Activated CD8-positive, alpha-beta T cell treated with anti-CD3 and anti-CD28 coated beads for 36 hours (primary cell): ENCODE data around the gene PRX. TPM values are rescaled to one million over a fixed set of nuclear protein-coding genes. Genes with fewer than 3 reads are reported as not detected.

Experiments used
- ATAC-seq: fragments of 200-7000 bp; cut with Tn5 transposase; one replicate; pipeline ENCODE4 v1.10.0; 2021; ENCODE audit warnings: mild to moderate bottlenecking, moderate library complexity
- CTCF ChIA-PET: fragments of 350-600 bp; sonication (Branson Sonifier 250); formaldehyde crosslinking; loops from one replicate; lab custom pipeline; 2021; ENCODE audit warnings: antibody characterized with exemption; lab: Charles Lee
- POLR2A ChIA-PET: fragments of 350-600 bp; sonication (Branson Sonifier 250); formaldehyde crosslinking; loops from one replicate; lab custom pipeline; 2021; ENCODE audit warnings: antibody characterized with exemption; lab: Charles Lee
- DNase-seq: peaks from one replicate; pipeline ENCODE4 v3.0.0-alpha.2; 2020
- H3K27ac Mint-ChIP-seq: one replicate; pipeline ENCODE4 v1.8.0; 2021; ENCODE audit warnings: mild to moderate bottlenecking, mixed read lengths
- H3K27me3 Mint-ChIP-seq: one replicate; pipeline ENCODE4 v1.8.0; 2021; ENCODE audit warnings: mixed read lengths
- H3K36me3 Mint-ChIP-seq: one replicate; pipeline ENCODE4 v1.8.0; 2021; ENCODE audit warnings: low read depth, mixed read lengths
- H3K4me1 Mint-ChIP-seq: one replicate; pipeline ENCODE4 v1.8.0; 2021; ENCODE audit warnings: low read depth, mixed read lengths
- H3K4me3 Mint-ChIP-seq: one replicate; pipeline ENCODE4 v1.8.0; 2021; ENCODE audit warnings: mild to moderate bottlenecking, moderate library complexity, mixed read lengths
- H3K9me3 Mint-ChIP-seq: one replicate; pipeline ENCODE4 v1.8.0; 2021; ENCODE audit warnings: mixed read lengths
- intact Hi-C: fragments of 100-400 bp; cut with micrococcal nuclease; formaldehyde crosslinking; loops from one replicate; pipeline ENCODE4 v1.10.0; 2022
- total RNA-seq, 2 experiments: library from RNA; stranded (reverse); gene quantifications; one replicate each; pipeline ENCODE4 v1.2.3, GENCODE V29; 2021
- TF ChIP-seq, protein P1 (sequence below): fragments of 200-600 bp; IDR thresholded peaks from one replicate; pipeline ENCODE4 v1.8.0; 2022; ENCODE audit warnings: antibody characterized with exemption, mild to moderate bottlenecking

Gene PRX
- total RNA-seq, 2 experiments from 2014 or later: 1.2 TPM

- ATAC-seq (no peak), DNase-seq (no peak)
- Mint-ChIP-seq H3K4me3 (no peak overlapping the region), H3K27me3 (no peaks in the 10 kb centered on the region), H3K27ac (no peak overlapping the region), H3K4me1 (peaks cover 11% of the 10 kb centered on the region), H3K9me3 (no peaks in the 10 kb centered on the region), H3K36me3 (peaks cover 1% of the 10 kb centered on the region)
- POLR2A ChIA-PET: no interaction called here
- CTCF ChIA-PET: no interaction called here
- TF ChIP-seq, protein P1, sequence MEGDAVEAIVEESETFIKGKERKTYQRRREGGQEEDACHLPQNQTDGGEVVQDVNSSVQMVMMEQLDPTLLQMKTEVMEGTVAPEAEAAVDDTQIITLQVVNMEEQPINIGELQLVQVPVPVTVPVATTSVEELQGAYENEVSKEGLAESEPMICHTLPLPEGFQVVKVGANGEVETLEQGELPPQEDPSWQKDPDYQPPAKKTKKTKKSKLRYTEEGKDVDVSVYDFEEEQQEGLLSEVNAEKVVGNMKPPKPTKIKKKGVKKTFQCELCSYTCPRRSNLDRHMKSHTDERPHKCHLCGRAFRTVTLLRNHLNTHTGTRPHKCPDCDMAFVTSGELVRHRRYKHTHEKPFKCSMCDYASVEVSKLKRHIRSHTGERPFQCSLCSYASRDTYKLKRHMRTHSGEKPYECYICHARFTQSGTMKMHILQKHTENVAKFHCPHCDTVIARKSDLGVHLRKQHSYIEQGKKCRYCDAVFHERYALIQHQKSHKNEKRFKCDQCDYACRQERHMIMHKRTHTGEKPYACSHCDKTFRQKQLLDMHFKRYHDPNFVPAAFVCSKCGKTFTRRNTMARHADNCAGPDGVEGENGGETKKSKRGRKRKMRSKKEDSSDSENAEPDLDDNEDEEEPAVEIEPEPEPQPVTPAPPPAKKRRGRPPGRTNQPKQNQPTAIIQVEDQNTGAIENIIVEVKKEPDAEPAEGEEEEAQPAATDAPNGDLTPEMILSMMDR: no peak
- intact Hi-C loops: no loop called here
These were observed 48.2 kb downstream of the PRX start for GRCh38 chr19:40365010-40365409.

DNA sequence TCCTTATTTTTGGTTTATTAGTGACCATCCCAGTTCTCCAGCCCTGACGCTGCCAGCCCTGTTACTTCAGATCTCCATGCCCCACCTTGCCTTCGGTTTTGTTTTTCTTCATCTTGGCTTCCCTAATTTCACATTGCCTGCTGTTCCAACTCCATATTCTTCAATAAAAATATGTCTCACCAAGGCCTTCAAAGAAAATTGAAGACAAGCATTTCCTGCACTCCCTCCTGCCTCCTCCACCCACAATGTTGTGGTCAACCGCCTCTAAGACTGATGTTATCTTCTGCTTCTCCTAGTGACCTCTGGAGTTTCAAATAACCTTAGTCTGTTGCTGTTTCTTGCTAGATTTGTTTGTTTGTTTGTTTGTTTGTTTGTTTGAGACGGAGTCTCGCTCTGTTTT is 50.1 kb downstream of the PRX start:
- intact Hi-C loops: no loop called here
- no peak for ATAC-seq
- Mint-ChIP-seq H3K27me3 (no peaks in the 10 kb centered on the region), H3K9me3 (no peaks in the 10 kb centered on the region), H3K4me1 (peaks cover 11% of the 10 kb centered on the region), H3K4me3 (no peak overlapping the region), H3K36me3 (no peaks in the 10 kb centered on the region), H3K27ac (no peak overlapping the region)
- POLR2A ChIA-PET: no interaction called here
- TF ChIP-seq, protein P1: no peak
- DNase-seq: no peak
- CTCF ChIA-PET: no interaction called here

DNA sequence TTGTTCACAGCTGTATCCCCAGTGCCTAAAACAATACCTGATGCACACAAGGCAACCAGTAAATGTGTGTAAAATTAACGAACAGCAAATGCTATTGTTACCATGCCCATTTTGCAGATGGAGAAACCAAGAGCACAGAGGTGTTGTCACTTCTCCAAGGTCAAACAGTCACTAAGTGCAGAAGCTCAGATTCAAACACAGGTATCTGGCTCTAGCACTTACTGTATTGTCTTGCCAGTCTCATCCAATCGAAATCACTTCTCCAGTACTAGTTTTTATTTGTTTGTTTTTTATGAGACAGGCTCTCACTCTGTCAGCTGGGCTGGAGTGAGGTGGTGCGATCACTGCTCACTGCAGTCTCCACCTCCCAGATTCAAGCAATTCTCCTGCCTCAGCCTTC is 51.0 kb downstream of the PRX start:
- no peak for ATAC-seq
- CTCF ChIA-PET: no interaction called here
- Mint-ChIP-seq H3K27me3 (no peaks in the 10 kb centered on the region), H3K4me1 (peaks cover 15% of the 10 kb centered on the region), H3K9me3 (no peaks in the 10 kb centered on the region), H3K36me3 (no peaks in the 10 kb centered on the region), H3K27ac (no peak overlapping the region), H3K4me3 (no peak overlapping the region)
- DNase-seq: no peak
- intact Hi-C loops: no loop called here
- POLR2A ChIA-PET: no interaction called here
- TF ChIP-seq, protein P1: no peak

DNA sequence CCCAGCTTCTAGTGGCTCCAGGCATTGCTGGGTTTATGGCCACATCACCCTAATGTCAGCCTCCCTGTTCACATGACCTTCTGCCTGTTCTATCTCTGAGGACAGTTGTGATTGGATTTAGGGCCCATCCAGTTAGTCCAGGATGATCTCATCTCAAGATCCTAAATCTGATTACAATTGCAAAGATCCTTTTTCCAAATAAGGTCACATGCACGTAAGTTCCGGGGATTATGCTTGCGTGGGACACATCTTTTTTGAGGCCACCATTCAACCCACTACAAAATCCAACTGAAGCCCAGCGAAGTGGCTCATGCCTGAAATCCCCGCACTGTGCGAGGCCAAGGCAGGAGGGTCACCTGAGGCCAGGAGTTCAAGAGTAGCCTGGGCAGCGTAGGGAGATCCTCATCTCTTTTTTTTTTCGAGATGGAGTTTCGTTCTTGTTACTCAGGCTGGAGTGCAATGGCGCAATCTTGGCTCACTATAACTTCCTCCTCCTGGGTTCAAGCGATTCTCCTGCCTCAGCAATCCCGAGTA is 52.4 kb downstream of the PRX start:
- H3K4me3 Mint-ChIP-seq: no peak overlapping the region
- intact Hi-C loops: no loop called here
- TF ChIP-seq, protein P1: no peak
- H3K27ac Mint-ChIP-seq: no peak overlapping the region
- no peak for ATAC-seq
- H3K9me3 Mint-ChIP-seq: no peaks in the 10 kb centered on the region
- POLR2A ChIA-PET: interaction anchor here (1.1 kb wide), 1 partner anchor 27 kb away, joined by 3 read pairs; no protein-coding TSS in a partner anchor
- no peak for DNase-seq
- CTCF ChIA-PET: no interaction called here
- no peaks in the 10 kb centered on the region for H3K36me3 Mint-ChIP-seq
- H3K4me1 Mint-ChIP-seq: peaks cover 22% of the 10 kb centered on the region
- no peaks in the 10 kb centered on the region for H3K27me3 Mint-ChIP-seq

DNA sequence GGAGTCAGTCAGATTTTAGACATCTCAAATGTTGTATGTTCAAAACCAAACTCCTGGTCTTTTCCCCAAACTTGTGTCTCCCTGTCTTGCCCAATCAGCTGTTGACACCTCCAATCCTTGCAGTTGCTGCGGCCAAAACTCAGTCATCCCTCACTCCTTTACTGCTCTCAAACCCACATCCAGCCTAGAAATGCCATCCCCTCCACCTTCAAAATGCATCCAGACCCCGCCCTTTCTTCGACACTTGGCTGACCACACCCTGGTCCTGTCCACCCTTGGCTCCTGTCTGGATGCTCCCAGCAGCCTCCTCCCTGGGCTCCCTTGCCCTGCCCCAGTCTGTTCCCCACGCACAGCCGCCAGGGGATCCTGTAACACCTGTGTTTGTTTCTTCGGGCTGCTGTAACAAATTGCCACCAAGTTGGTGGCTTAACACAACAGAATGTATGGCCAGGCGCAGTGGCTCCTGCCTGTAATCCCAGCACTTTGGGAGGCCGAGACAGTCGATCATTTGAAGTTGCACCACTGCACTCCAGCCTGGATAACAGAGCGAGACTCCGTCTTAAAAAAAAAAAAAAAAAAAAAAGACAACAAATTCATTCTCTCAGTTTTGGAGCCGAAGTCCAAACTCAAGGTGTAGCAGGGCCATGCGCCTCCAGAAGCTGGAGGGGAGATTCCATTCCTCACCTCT is 53.0 kb downstream of the PRX start:
- Mint-ChIP-seq H3K27ac (no peak overlapping the region), H3K36me3 (no peaks in the 10 kb centered on the region), H3K9me3 (no peaks in the 10 kb centered on the region), H3K4me3 (no peak overlapping the region), H3K4me1 (peaks cover 20% of the 10 kb centered on the region), H3K27me3 (no peaks in the 10 kb centered on the region)
- ChIA-PET CTCF (no interaction called here), POLR2A (interaction anchor here (1.1 kb wide), 1 partner anchor 27 kb away, joined by 3 read pairs; no protein-coding TSS in a partner anchor)
- TF ChIP-seq, protein P1: no peak
- ATAC-seq (no peak), DNase-seq (no peak)
- intact Hi-C loops: no loop called here
